Skeletal muscle tissue (tissue), 4 donors: ENCODE data around the gene C12orf76. TPM values are rescaled to one million over a fixed set of nuclear protein-coding genes. Genes with fewer than 3 reads are reported as not detected.
"Not testable (repeated sequence)": the region's sequence is repeated elsewhere in the genome, so short reads cannot be mapped to it uniquely, and the experiment has no call there.

Experiments
- H3K27ac ChIP-seq: one replicate; pipeline ENCODE4 v1.7.0; 2013; ENCODE audit warnings: mild to moderate bottlenecking, low read depth, low read length, inconsistent platforms
- H3K27me3 ChIP-seq, 3 donors: one replicate each; pipeline ENCODE4 v1.7.0; 2013; ENCODE audit warnings: low read length in 3 of 3; ENCODE audit not compliant: control insufficient read depth in 3 of 3, insufficient read depth in 3 of 3
- H3K36me3 ChIP-seq, 3 donors: one replicate each; pipeline ENCODE4 v1.7.0; 2013; ENCODE audit warnings: low read length in 3 of 3; ENCODE audit not compliant: control insufficient read depth in 3 of 3, insufficient read depth in 3 of 3
- H3K4me1 ChIP-seq, 3 donors: one replicate each; pipeline ENCODE4 v1.7.0; 2013; ENCODE audit warnings: low read length in 3 of 3, mild to moderate bottlenecking in 3 of 3; ENCODE audit not compliant: control insufficient read depth in 3 of 3, insufficient read depth in 3 of 3
- H3K4me3 ChIP-seq, 3 donors: one replicate each; pipeline ENCODE4 v1.7.0; 2013; ENCODE audit warnings: low read length in 3 of 3
- H3K9ac ChIP-seq, 3 donors: one replicate each; pipeline ENCODE4 v1.7.0; 2013; ENCODE audit warnings: low read length in 3 of 3, mild to moderate bottlenecking in 3 of 3, moderate library complexity in 2 of 3, low read depth in 1 of 3
- H3K9me3 ChIP-seq, 3 donors: one replicate each; pipeline ENCODE4 v1.7.0; 2013; ENCODE audit warnings: low read length in 3 of 3; ENCODE audit not compliant: control insufficient read depth in 3 of 3
- total RNA-seq: library from RNA; depleted of rRNA; stranded (reverse); fragments of >200 nt; gene quantifications from one replicate; pipeline ENCODE4 v1.2.3, GENCODE V29; 2014
- donor health status: Osteomylitis.

The C12orf76 gene
- total RNA-seq, 1 donor from 2014 or later: 23.0 TPM

DNA sequence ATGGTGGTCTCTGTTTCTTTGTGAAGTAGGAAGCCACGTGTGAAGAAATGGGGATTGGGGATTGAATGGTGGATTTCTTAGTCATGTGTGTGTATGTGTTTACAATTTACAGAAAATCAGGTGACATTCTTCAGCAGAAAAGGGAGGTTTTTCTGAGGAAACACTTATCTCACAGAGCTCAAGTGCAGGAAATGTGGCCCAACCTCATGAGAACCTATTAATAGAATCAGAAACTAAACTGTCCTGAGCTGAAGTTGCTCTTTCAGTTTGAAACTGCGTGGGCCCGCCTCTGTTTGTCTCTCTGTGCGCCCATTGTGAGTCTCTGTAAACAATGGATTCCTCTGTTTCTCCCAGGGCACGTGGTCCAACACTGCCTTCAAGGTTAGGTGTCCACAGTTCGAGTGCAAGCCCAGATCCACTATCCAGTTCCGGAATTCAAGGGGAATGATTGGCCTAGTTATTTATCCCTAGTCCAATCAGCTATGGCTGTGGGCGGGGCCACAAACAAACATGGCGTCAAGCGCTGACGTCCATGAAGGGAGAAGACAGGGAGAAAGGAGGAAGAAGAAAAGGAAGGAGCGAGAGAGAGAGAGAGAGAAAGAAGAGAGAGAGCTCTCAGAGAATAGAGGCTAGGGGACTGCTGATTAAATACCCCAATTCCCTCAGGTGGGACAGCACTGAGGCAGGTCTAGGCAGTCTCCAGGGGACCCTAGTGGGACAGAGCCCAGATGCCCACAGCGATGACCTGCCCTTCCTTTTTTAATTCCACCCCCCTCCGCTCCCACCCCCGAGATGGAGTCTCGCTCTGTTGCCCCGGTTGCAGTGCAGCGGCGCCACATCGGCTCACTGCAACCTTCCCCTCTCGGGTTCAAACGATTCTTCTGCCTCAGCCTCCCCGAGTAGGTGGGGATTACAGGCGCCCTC lies 31.4 kb upstream of the C12orf76 start:
- H3K4me1 ChIP-seq: peaks cover 0 to 2% (median 0%) of the 10 kb centered on the region in 3 donors
- H3K9ac ChIP-seq: no peak overlapping the region
- no peaks in the 10 kb centered on the region for H3K27me3 ChIP-seq
- H3K9me3 ChIP-seq: no peaks in the 10 kb centered on the region
- H3K36me3 ChIP-seq: no peaks in the 10 kb centered on the region
- no peak overlapping the region for H3K27ac ChIP-seq
- no peak overlapping the region for H3K4me3 ChIP-seq

DNA sequence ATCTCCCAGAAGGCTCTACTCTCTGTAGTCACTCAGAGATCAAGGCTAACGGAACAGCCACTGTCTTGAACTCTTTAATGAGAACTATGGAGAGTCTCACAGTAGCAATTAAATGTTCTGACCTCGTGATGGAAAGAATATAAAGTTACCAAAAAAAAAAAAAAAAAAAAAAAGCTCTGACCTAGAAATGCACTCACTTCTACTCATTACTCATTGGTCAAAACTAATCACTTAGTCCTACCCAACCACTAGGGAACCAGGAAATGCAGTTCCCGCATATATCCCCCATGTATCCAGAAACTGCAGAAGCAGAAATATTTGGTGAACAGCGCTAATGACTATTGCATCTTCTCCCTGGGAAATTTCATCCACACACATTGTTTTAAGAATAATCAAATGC lies 29.5 kb upstream of the C12orf76 start:
- no peaks in the 10 kb centered on the region for H3K9me3 ChIP-seq
- peaks cover 0 to 8% (median 7%) of the 10 kb centered on the region in 3 donors for H3K4me1 ChIP-seq
- no peak overlapping the region for H3K27ac ChIP-seq
- H3K9ac ChIP-seq: no peak overlapping the region
- peaks cover 0 to 6% (median 0%) of the 10 kb centered on the region in 3 donors for H3K27me3 ChIP-seq
- H3K4me3 ChIP-seq: no peak overlapping the region
- H3K36me3 ChIP-seq: no peaks in the 10 kb centered on the region

DNA sequence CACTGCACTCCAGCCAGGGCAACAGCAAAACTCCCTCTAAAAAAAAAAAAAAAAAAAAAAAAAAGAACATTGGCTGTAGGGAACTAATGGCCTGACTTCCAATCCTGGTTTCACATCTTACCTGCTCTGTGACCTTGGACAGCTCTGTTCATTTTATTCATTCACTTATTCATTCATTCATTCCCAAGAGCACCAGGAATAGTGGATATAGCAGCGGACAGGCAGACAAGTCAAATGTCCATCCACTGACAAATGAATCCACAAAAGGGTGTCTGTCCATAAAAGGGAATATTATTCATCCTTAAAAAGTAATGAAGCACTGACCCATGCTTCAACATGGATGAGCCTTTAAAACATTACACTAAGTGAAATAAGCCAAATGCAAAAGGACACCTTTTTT lies 27.6 kb upstream of the C12orf76 start:
- Histone ChIP-seq H3K4me1 (peaks cover 0 to 8% (median 7%) of the 10 kb centered on the region in 3 donors), H3K36me3 (no peaks in the 10 kb centered on the region), H3K27me3 (peaks cover 0 to 6% (median 0%) of the 10 kb centered on the region in 3 donors), H3K9ac (no peak overlapping the region), H3K27ac (no peak overlapping the region), H3K9me3 (no peaks in the 10 kb centered on the region), H3K4me3 (no peak overlapping the region)

DNA sequence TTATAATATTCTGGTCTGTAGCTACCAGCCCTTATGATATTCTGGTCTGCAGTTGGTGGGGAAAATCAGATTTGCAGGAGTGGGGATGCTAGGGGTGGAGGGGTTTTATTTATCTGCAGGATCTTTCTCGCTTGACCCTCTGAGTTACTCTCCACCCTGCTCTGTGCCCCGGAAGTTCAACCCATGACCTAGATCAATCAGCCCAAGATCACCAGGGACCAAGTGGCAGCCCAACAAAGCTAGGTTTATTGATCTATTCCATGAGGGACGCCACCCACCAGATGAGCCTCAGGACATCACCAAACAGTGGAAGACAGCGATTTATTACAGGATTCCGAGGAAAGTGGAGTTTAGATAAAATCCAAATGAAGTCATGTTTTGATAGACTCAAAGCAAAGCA lies 25.8 kb upstream of the C12orf76 start:
- peaks cover 0 to 8% (median 6%) of the 10 kb centered on the region in 3 donors for H3K4me1 ChIP-seq
- no peak overlapping the region for H3K4me3 ChIP-seq
- H3K27me3 ChIP-seq: peaks cover 0 to 6% (median 0%) of the 10 kb centered on the region in 3 donors
- H3K9me3 ChIP-seq: no peaks in the 10 kb centered on the region
- H3K9ac ChIP-seq: no peak overlapping the region
- H3K36me3 ChIP-seq: no peaks in the 10 kb centered on the region
- no peak overlapping the region for H3K27ac ChIP-seq

DNA sequence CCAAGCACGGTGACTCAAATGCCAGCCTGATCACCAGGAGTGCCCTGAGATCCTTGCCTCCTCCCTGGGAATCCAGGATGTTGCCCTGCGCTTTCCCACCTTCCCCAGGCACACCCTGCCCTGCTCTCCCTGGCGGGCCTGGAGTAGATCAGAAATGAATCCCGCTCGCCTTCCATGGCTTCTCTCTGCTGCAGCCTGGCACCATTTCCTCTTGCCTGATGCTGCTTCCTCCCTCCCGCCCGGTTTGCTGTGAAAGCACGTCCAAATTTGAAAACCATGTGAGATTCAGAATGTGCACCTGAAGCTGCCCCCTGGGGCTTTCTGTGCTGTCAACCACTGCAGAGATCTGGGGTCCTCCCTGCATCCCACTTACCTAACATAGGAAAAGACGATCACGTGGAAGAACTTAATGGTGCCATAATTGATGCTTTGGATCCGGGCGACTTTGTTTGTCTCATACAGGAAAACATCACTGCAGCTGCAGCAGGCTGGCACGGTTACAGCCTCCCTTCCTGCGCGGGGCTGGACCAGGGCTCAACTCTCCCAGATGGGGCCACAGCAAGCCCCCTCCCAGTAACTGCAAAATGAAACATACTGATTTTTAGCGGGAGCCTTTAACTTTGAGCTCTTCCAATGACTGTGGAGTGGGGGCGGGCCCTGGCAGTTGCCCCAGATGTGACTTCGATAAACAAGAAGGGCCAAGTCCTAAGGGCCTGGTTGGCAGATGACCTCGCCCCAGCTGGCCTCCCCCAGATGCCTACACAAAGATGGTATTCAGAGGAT lies 24.9 kb upstream of the C12orf76 start:
- H3K4me1 ChIP-seq: peaks cover 0 to 8% (median 6%) of the 10 kb centered on the region in 3 donors
- H3K36me3 ChIP-seq: no peaks in the 10 kb centered on the region
- H3K9me3 ChIP-seq: no peaks in the 10 kb centered on the region
- peaks cover 0 to 6% (median 0%) of the 10 kb centered on the region in 3 donors for H3K27me3 ChIP-seq
- peak overlapping the region; percentile 60 to 74 (median 61) for H3K4me3 ChIP-seq
- H3K9ac ChIP-seq: peak overlapping the region in 1 of 3 donors; percentile 25
- H3K27ac ChIP-seq: no peak overlapping the region

DNA sequence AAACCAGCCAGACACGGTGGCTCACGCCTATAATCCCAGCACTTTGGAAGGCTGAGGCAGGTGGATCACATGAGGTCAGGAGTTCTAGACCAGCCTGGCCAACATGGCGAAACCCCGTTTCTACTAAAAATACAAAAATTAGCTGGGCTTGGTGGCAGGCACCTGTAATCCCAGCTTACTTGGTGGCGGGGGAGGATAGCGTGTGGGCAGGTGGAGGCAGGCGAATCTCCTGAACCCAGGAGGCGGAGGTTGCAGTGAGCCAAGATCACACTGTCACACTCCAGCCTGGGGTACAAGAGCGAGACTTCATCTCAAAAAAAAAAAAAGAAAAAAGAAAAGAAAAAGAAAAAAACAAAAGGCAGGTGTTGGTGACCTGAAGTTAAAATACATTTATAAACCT lies 24.3 kb upstream of the C12orf76 start:
- H3K9ac ChIP-seq: peak overlapping the region in 1 of 3 donors; percentile 25
- H3K36me3 ChIP-seq, H3K4me1 ChIP-seq, H3K27ac ChIP-seq, H3K9me3 ChIP-seq, H3K27me3 ChIP-seq: not testable (repeated sequence)
- H3K4me3 ChIP-seq: peak overlapping the region; percentile 60 to 74 (median 61)

DNA sequence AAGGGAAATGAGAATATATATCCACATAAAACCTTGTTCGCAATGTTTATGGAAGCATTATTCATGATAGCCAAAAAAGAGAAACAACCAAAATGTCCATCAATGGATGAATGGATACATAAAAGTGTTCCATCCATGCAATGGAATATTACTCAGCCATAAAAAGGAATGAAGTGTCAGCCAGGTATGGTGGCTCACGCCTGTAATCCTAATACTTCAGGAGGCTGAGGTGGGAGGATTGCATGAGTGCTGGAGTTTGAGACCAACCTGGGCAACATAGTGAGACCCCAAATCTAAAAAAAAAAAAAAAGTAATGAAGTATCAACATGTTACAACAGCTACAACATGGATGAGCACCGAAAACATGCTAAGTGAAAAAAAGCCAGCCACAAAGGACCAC lies 23.6 kb upstream of the C12orf76 start:
- no peaks in the 10 kb centered on the region for H3K36me3 ChIP-seq
- peaks cover 0 to 6% (median 0%) of the 10 kb centered on the region in 3 donors for H3K27me3 ChIP-seq
- H3K27ac ChIP-seq: no peak overlapping the region
- no peaks in the 10 kb centered on the region for H3K9me3 ChIP-seq
- H3K9ac ChIP-seq: no peak overlapping the region
- no peak overlapping the region for H3K4me3 ChIP-seq
- peaks cover 0 to 8% (median 6%) of the 10 kb centered on the region in 3 donors for H3K4me1 ChIP-seq

DNA sequence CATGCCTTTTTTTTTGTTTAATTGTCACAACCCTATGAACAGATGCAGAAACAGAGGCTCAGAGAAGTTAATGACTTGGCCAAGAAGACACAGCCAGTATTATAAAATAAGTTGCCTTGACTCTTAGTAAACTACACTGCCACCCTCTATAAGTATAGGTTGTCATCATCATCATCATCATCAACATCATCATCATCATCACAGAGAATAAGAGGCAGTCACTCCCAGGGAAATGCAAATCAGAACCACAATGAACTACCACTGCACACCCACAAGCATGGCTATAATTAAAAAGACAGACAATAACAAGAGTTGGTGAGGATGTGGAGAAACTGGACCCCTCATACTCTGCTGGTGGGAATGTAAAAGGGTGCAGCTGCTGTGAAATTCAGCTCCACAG lies 23.2 kb upstream of the C12orf76 start:
- peaks cover 0 to 8% (median 6%) of the 10 kb centered on the region in 3 donors for H3K4me1 ChIP-seq
- H3K27me3 ChIP-seq: peaks cover 0 to 6% (median 0%) of the 10 kb centered on the region in 3 donors
- no peaks in the 10 kb centered on the region for H3K9me3 ChIP-seq
- H3K9ac ChIP-seq: no peak overlapping the region
- H3K4me3 ChIP-seq: no peak overlapping the region
- no peaks in the 10 kb centered on the region for H3K36me3 ChIP-seq
- H3K27ac ChIP-seq: no peak overlapping the region

DNA sequence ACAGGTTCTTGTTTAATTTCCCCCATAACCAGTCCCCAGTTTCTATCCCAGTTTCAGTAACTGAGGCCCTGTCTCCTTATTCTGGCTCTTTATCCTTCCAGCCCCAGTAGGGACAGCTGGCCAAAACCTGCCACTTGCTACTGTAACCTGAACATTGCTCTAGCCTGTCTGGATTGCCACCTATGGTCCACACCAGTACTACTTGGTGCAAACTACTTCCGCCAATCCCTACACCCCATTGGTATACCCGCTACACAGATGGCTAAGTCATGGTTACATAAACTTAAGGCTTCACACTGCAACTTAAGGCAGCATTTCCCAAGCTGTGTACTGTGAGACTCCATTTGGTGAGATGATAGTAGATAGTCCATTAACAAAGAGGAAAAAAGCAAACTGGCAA lies 20.3 kb upstream of the C12orf76 start:
- Histone ChIP-seq H3K9me3 (no peaks in the 10 kb centered on the region), H3K4me1 (peaks cover 0 to 8% (median 6%) of the 10 kb centered on the region in 3 donors), H3K9ac (no peak overlapping the region), H3K4me3 (no peak overlapping the region), H3K36me3 (no peaks in the 10 kb centered on the region), H3K27ac (no peak overlapping the region), H3K27me3 (peaks cover 0 to 6% (median 0%) of the 10 kb centered on the region in 3 donors)

DNA sequence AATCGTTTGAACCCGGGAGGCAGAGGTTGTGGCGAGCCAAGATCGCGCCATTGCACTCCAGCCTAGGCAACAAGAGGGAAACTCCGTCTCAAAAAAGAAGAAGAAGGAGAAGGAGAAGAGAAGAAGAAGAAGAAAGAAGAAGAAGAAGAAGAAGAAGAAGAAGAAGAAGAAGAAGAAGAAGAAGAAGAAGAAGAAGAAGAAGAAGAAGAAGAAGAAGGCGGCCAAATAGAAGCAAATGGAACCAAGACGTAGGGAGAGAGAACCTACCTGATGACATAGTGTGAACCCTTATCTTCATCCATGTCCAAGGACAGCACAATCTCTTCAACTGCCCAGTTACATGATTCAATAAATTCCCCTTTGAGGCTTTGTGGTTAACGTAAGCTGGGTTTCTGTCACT lies 19.8 kb upstream of the C12orf76 start:
- H3K4me1 ChIP-seq, H3K4me3 ChIP-seq, H3K9ac ChIP-seq, H3K9me3 ChIP-seq, H3K36me3 ChIP-seq, H3K27me3 ChIP-seq, H3K27ac ChIP-seq: not testable (repeated sequence)
